Measurements from ENCODE around the gene CSTF1.

GRCh38 chr20:56378386-56378785 lies 14.1 kb upstream of the CSTF1 start:
- TF ChIP-seq CTBP1 (IDR thresholded peaks at IDR 0.05; ENCODE audit: borderline replicate concordance) (no peak), SP1 (IDR thresholded peaks at IDR 0.05) (no peak), NFRKB (IDR thresholded peaks at IDR 0.05) (no peak), ARNT (IDR thresholded peaks at IDR 0.05) (no peak), TARDBP (IDR thresholded peaks at IDR 0.05) (no peak), PKNOX1 (IDR thresholded peaks at IDR 0.05) (no peak), HDGF (IDR thresholded peaks at IDR 0.05; ENCODE audit: borderline replicate concordance) (no peak), BHLHE40 (IDR thresholded peaks at IDR 0.05; ENCODE audit: borderline replicate concordance) (no peak)

All from HEK293T (cell line).